Measurements from ENCODE around the gene PCYOX1L. TPM values are rescaled to one million over a fixed set of nuclear protein-coding genes. Genes with fewer than 3 reads are reported as not detected.

Gene PCYOX1L
- total and polyA plus RNA-seq, 10 donors = 5.4 to 13.0 (median 7.9) TPM

DNA sequence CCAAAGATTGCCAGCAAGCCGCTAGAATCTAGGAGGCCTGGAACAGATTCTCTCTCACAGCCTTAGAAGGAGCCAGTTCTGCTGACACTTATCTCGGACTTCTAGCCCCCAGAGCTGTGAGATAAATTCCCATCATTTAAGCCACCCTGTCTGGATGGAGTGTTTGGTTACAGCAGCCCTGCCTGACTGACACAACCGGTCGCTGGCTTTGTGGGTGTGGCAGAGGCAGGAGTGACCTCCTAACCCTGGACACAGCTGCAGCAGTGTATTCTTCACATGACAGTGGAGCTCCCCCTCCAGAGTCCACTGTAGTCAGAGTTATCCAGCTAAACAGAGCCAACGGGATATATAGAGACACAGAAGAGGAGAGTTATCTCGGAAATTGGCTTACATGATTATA, 42.5 kb downstream of the PCYOX1L start:
- TF ChIP-seq POLR2AphosphoS5 (IDR thresholded peaks at IDR 0.05) (no peak), CTCF (IDR thresholded peaks at IDR 0.05 in 8 of 11, conservative IDR thresholded peaks at IDR 0.05 in 3 of 11) (no peak), POLR2A (IDR thresholded peaks at IDR 0.05) (no peak)
- Histone ChIP-seq H3K4me1 (peaks cover 0 to 11% (median 0%) of the 10 kb centered on the region in 6 donors), H3K27me3 (replicated peaks in 1 of 7) (no peaks in the 10 kb centered on the region), H3K27ac (no peak overlapping the region), H3K4me3 (no peak overlapping the region), H3K9me3 (no peaks in the 10 kb centered on the region), H3K36me3 (no peaks in the 10 kb centered on the region)
- intact Hi-C loops (cut with DNase I; ENCODE audit: low total_unique reads) = no loop called here
- no peak for DNase-seq
- WGBS, 5 donors = 79 to 89% (median 86%) methylated on average over 6 of the region's 6 CpGs

- Histone ChIP-seq H3K36me3 (no peaks in the 10 kb centered on the region), H3K27ac (no peak overlapping the region), H3K4me3 (no peak overlapping the region), H3K4me1 (peaks cover 0 to 17% (median 0%) of the 10 kb centered on the region in 6 donors), H3K27me3 (replicated peaks in 1 of 7) (no peaks in the 10 kb centered on the region), H3K9me3 (no peaks in the 10 kb centered on the region)
- DNase-seq = no peak
- 71 to 87% (median 80%) methylated on average over 2 of the region's 2 CpGs for WGBS, 5 donors
- no peak for TF ChIP-seq POLR2AphosphoS5 (IDR thresholded peaks at IDR 0.05)
- TF ChIP-seq POLR2A (IDR thresholded peaks at IDR 0.05) = no peak
- TF ChIP-seq CTCF (IDR thresholded peaks at IDR 0.05 in 8 of 11, conservative IDR thresholded peaks at IDR 0.05 in 3 of 11) = no peak
- intact Hi-C loops (cut with DNase I; ENCODE audit: low total_unique reads) = no loop called here
These were observed 43.2 kb downstream of the PCYOX1L start for GRCh38 chr5:149401051-149401450.

- Histone ChIP-seq H3K36me3 (no peaks in the 10 kb centered on the region), H3K27ac (no peak overlapping the region), H3K4me3 (no peak overlapping the region), H3K9me3 (no peaks in the 10 kb centered on the region), H3K27me3 (replicated peaks in 1 of 7) (no peaks in the 10 kb centered on the region), H3K4me1 (peaks cover 0 to 17% (median 0%) of the 10 kb centered on the region in 6 donors)
- WGBS, 5 donors = 90 to 96% (median 94%) methylated on average over 3 of the region's 3 CpGs
- no peak for DNase-seq
- intact Hi-C loops (cut with DNase I; ENCODE audit: low total_unique reads) = no loop called here
- no peak for TF ChIP-seq POLR2AphosphoS5 (IDR thresholded peaks at IDR 0.05)
- no peak for TF ChIP-seq CTCF (IDR thresholded peaks at IDR 0.05 in 8 of 11, conservative IDR thresholded peaks at IDR 0.05 in 3 of 11)
- TF ChIP-seq POLR2A (IDR thresholded peaks at IDR 0.05) = no peak
These were observed 44.4 kb downstream of the PCYOX1L start for GRCh38 chr5:149402291-149402690.

- Histone ChIP-seq H3K27ac (peak overlapping the region in 1 of 8 donors; percentile 69), H3K4me1 (peaks cover 0 to 17% (median 0%) of the 10 kb centered on the region in 6 donors), H3K4me3 (no peak overlapping the region), H3K27me3 (replicated peaks in 1 of 7) (no peaks in the 10 kb centered on the region), H3K9me3 (no peaks in the 10 kb centered on the region), H3K36me3 (no peaks in the 10 kb centered on the region)
- intact Hi-C loops (cut with DNase I; ENCODE audit: low total_unique reads) = no loop called here
- 80 to 91% (median 84%) methylated on average over 15 of the region's 15 CpGs for whole genome bisulfite sequencing, 5 donors
- DNase-seq = no peak
- TF ChIP-seq CTCF (IDR thresholded peaks at IDR 0.05 in 8 of 11, conservative IDR thresholded peaks at IDR 0.05 in 3 of 11) = no peak
- no peak for TF ChIP-seq POLR2AphosphoS5 (IDR thresholded peaks at IDR 0.05)
- no peak for TF ChIP-seq POLR2A (IDR thresholded peaks at IDR 0.05)
These were observed 46.3 kb downstream of the PCYOX1L start for GRCh38 chr5:149403923-149404745.

All from spleen (tissue), 11 donors.